HuH-7 (cell line): ENCODE results near the gene GSTP1.
A peak's percentile ranks its signal among the peaks of the same experiment; 100 is the strongest.
"Not testable (repeated sequence)": the region's sequence is repeated elsewhere in the genome, so short reads cannot be mapped to it uniquely, and the experiment has no call there.

Experiments
- DNase-seq: peaks from one replicate; pipeline ENCODE4 v3.0.0; 2011; ENCODE audit warnings: low spot score

The GSTP1 gene

DNA sequence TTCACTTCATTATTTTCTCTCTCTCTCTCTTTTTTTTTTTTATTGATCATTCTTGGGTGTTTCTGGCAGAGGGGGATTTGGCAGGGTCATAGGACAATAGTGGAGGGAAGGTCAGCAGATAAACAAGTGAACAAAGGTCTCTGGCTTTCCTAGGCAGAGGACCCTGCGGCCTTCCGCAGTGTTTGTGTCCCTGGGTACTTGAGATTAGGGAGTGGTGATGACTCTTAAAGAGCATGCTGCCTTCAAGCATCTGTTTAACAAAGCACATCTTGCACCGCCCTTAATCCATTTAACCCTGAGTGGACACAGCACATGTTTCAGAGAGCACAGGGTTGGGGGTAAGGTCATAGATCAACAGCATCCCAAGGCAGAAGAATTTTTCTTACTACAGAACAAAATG, 13.8 kb downstream of the GSTP1 start:
- DNase-seq = not testable (repeated sequence)

DNA sequence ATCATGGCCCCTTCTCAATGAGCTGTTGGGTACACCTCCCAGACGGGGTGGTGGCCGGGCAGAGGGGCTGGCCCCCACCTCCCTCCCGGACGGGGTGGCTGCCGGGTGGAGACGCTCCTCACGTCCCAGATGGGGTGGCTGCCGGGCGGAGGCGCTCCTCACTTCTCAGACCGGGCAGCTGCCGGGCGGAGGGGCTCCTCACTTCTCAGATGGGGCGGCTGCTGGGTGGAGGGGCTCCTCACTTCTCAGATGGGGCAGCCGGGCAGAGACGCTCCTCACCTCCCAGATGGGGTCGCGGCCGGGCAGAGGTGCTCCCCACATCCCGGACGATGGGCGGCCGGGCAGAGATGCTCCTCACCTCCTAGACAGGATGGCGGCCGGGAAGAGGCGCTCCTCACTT, 14.4 kb downstream of the GSTP1 start:
- DNase-seq = not testable (repeated sequence)

DNA sequence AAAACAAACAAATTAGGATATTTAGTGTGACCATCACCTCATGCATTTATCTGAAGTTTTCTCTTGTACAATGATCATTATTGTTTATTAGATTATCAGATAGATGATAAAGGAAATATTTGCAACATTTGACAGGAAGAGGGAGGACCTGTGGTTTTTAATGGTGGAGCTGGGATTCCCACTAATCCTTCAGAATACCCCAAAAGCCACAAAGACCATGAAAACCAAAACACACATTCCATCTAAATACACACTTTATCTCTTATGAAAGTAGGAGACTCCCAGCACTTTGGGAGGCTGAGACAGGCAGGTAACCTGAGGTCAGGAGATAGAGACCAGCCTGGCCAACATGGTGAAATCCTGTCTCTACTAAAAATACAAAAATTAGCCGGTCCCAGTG, 15.5 kb downstream of the GSTP1 start:
- no peak for DNase-seq

DNA sequence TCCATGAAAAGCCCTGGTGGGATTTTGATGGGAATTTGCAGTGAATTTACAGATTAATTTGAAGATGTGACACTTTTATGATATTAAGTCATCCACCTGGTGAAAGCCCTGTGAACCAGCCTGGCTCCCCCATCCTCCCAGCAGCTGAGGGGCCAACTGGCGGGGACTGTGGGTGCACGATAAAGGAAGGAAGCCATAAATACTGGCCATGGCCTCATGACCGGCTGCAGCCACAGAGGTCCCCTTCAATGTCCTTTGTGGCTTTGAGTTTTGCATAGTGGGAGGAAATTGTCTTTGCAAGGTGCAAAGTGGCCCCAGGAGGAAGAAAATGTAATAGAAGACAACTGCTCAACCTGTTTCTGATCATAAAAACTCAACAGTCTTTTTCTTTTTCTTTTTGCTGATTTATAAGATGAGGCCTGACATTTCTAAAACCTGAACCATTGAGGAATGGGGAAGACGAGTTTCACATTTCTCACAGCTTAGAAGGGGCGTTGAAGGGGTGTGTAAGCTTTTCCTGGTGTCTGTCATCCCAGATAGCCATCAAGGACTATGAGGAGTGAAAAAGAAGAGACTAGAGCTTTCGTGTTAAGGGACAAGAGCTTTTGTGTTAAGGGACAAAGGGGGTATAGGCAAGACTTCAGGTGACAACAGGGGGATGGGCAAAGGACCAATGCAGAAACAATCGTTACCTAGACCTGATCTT, 16.9 kb downstream of the GSTP1 start:
- DNase-seq = no peak

DNA sequence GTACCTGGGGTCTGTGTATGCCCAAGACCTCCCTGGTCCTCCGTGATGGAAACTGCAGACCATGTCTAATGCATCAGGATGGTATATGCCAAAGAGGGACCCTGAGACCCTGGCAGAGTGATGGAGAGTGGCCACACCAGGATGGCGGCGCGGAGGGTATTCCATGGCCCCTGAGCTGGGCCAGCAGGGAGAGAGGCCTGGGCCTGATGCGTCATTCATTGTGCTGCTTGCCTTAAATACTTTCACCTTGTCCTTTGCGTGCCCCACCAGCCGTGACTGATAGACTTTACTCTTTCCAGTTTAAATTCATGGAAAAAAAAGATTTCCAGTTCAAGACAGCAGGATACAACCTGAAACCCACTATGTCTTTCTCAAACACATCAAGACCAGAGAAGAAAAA, 17.5 kb downstream of the GSTP1 start:
- DNase-seq = no peak

DNA sequence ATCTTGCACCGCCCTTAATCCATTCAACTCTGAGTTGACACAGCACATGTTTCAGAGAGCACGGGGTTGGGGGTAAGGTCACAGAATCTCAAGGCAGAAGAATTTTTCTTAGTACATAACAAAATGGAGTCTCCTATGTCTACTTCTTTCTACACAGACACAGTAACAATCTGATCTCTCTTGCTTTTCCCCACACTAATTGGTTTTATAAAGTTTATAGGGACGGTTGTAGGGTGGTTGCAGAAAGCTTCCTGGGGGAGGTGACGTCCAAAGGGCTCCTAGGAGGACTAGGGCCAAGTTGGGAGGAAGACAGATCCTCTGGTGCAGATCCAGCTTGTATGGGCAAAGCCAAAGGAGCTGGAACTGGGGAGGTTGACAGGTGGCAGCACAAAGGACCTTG, 20.5 kb downstream of the GSTP1 start:
- DNase-seq = not testable (repeated sequence)

DNA sequence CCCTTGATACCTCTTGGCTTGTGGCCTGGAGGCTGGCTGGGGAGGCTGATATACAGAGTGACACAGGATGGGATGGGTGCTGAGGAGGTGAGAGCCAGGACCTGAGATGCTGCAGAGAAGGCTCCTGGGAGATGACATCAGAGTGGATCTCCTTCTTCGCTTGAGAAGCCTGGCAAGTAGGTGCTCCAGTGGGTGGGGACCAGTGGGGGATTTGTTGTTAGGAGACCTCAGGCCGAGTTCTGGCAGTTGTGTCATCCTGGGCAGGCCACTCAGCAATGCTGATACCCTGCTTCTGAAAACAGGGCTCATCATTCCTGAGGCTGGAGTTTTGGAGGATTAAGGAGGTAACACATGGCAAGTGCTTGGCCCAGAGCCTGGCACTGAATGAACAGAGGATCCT, 21.2 kb downstream of the GSTP1 start:
- DNase-seq = no peak

DNA sequence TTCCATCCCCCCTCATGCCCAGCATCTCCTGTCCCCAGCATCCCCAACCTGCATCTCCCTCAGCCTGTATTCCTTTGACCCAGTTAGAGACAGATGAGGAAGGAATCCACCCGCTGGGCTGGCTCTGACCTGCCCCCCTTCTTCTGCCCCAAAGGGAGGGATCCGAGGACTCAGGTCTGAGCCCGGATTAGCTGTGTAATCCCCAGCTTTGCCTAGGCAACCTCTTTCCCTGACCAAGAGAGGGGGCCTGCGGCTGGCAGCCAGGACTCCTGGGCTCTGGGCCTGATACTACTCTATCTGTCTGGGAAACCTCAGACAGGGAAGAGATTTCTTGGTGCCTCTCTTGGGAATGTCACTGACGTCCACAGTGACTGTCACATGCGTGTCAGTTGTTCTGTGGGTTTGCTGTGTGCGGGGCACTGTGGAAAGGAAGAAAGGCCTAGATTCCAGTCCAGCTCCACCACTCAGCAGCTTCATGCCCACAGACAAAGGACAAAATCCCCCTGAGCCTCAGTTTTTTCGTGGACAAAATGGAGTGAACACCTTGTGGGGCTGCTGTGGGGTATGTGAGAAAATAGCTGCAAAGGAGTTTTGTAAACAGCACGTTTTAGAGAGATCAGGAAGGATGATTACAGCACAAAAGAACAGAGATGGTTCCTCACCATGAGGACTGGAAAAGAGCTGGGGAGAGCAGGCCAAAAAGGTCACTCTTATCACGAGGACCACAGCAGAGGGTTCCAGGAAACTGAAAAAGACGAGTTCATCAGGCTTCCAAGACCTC, 21.8 kb downstream of the GSTP1 start:
- DNase-seq = no peak

DNA sequence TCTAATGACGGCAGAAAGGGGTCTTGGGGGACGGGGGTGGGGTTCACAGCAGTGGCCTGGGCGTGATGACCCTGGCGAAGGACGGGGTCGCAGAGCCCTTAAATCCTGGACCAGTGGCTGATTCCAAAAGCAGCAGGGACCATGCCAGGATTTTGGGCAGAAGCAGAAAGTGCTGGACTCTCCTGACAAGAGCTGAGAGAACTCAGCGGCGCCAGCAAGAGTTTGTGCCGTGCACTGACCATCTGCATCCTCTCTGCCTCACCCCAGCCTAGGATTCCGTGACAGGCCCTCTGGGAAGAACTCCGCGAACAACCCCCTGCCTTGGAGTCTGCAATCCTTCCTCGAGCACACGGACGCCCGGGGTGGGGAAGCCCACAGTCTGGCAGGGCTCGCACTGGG, 22.5 kb downstream of the GSTP1 start:
- DNase-seq = peak; percentile 87

DNA sequence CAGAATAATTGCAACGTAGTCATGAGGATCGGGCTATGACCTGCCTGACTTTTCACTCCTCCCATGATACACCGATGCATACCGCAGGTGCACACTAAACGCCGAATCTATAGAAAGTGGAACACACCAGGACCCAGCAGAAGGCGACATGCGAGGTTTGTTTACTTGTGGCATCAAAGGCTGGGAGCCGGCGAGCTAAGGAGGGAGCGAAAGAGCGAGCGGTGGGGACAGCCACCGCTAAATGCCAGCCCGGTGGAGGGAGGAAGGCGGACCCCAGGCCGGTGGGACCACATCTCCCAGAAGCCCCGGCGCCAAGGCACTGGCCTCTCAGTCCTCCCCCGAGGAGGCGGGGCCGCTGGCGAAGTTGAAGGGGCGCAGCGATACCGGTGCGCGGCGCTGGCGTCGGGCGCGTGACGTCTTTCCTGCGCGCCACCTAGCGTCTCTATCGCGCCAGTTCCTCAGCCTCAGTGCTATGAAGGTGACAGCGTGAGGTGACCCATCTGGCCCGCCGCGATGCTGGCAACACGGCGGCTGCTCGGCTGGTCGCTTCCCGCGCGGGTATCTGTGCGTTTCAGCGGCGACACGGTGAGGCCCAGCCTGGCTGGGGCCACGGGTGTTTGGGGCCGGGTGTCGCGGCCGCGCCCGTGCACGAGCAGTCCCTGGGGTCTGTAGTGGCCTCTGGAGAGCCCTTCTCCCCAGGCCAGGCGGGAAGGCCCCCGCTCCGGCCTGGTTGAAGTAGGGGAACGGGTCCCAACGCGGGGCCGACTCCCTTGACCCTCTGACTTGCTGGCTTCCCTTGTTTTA, 23.1 kb downstream of the GSTP1 start, which contains the start of gene NDUFV1:
TSS of gene NDUFV1 (plus strand) at position 445 of the 804 bp plus-strand sequence. CDS start at position 514, 69 bp downstream.
- DNase-seq = peak; percentile 100

DNA sequence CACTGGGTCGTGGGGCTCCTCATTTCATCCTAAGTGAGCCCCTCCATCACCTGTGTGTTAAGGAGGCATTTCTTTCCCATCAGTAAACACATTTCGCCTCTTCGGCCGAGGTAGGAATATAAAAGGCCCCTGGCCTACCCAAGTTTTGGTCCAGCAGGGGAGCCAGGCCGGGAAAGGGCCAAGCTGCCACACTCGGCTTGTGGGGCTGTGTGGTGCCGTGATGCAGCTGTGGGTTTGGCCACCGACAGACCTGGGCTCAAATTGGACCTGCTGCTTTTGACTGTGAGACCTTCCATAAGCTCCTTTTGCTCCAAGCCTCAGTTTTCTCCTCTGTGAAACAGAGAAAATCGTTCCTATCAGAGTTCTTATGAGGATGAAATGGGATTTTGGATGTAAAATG, 23.9 kb downstream of the GSTP1 start:
- DNase-seq = no peak

DNA sequence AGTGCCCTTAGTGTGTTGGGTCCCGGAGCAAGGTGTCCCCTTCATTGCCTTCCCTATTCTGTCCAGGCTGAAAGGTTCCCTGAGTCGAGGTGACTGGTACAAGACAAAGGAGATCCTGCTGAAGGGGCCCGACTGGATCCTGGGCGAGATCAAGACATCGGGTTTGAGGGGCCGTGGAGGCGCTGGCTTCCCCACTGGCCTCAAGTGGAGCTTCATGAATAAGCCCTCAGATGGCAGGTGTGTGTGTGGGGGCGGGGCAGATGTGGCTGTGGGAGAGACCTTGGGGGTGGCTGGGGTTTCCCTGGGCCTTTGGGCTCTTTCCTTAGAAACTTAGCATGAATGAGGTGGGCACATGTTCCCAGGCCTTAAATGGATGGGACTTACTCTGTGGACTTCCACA, 24.9 kb downstream of the GSTP1 start:
- no peak for DNase-seq

DNA sequence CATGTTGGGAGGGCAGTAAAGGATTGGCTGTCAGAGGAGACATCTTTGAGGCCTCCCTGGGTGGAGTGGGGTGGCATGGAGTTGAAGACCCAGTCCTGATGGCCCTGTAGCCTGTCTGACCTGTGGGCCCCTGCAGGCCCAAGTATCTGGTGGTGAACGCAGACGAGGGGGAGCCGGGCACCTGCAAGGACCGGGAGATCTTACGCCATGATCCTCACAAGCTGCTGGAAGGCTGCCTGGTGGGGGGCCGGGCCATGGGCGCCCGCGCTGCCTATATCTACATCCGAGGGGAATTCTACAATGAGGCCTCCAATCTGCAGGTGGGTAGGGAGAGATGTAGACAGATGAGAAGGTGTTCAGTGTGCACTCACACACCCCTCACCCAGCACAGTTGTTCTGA, 25.7 kb downstream of the GSTP1 start:
- DNase-seq = no peak

DNA sequence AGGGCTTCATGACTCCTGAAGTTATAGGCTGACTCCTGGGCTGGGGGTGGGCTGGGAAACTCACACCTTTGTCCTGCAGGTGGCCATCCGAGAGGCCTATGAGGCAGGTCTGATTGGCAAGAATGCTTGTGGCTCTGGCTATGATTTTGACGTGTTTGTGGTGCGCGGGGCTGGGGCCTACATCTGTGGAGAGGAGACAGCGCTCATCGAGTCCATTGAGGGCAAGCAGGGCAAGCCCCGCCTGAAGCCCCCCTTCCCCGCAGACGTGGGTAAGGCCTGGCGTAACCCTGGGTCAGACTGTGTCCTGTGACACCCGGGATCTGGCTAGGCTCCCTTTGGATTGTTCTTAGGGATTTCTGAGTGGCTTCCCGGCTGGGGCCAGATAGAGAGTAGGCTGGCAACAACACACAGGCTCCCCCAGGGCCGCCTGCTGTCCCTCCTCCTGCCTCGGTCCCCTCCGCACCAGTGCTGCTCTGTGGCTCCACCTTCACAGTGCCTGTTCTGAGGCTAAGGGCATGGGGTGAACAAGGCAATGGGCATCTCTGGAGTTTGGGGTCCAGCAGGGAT, 26.8 kb downstream of the GSTP1 start:
- DNase-seq = no peak

DNA sequence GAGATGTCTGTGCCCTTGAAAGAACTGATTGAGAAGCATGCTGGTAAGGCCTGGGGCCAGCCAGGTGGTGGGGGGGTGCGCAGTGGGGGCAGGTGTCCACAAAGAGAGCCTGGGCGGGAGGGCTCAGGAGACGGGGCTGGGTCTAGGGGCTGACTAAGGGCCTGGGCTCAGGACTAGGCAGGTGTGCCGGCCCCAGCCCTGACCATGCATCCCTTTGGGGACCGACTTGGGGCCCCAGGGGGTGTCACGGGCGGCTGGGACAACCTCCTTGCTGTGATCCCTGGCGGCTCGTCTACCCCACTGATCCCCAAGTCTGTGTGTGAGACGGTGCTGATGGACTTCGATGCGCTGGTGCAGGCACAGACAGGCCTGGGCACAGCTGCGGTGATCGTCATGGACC, 27.6 kb downstream of the GSTP1 start:
- DNase-seq = no peak

DNA sequence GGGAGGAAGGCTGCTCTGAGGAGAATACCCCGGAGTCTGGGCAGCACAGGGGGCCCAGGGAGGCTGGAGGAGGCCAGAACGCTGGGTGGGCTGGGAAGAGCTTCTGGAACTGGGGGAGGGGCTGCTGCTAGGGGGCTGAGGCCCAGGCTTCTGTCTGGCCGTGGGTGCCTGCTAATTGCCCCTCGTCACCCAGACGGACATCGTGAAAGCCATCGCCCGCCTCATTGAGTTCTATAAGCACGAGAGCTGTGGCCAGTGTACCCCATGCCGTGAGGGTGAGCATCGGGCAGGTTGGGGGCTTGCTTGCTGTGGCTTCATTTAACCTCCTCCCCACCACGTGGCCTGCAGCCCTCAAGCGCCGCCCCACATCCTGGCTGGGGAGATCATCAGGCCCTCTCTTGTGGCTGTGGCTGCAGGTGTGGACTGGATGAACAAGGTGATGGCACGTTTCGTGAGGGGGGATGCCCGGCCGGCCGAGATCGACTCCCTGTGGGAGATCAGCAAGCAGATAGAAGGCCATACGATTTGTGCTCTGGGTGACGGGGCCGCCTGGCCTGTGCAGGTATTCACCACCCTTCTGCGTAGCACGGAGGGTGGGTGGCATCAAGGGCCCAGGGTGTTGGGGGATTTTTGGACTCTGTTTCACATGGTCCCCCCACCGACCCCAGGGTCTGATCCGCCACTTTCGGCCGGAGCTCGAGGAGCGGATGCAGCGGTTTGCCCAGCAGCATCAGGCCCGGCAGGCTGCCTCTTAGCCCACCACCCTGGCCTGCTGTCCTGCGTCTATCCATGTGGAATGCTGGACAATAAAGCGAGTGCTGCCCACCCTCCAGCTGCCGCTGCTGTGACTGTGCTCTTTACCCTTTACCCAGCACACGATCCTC, 28.3 kb downstream of the GSTP1 start:
- DNase-seq = no peak

DNA sequence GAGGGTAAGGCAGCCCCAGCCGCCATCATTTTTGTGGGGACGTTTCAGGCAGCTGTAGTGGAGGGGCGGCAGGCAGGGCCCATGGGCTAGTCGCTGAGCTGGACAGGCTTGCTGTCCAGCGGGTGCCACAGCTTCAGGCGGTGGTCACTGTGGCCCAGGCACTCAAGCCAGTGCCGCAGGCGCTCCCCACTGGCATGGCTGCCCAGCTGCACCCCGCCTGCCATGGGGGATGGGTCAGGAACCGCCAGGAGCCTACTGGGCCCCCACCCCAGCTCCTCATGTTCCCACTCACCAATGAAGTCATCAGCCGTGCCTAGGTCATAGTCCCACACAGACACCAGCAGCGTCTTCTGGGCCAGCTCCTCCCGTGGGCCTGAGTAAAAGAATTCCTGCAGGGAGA, 29.1 kb downstream of the GSTP1 start:
- no peak for DNase-seq

DNA sequence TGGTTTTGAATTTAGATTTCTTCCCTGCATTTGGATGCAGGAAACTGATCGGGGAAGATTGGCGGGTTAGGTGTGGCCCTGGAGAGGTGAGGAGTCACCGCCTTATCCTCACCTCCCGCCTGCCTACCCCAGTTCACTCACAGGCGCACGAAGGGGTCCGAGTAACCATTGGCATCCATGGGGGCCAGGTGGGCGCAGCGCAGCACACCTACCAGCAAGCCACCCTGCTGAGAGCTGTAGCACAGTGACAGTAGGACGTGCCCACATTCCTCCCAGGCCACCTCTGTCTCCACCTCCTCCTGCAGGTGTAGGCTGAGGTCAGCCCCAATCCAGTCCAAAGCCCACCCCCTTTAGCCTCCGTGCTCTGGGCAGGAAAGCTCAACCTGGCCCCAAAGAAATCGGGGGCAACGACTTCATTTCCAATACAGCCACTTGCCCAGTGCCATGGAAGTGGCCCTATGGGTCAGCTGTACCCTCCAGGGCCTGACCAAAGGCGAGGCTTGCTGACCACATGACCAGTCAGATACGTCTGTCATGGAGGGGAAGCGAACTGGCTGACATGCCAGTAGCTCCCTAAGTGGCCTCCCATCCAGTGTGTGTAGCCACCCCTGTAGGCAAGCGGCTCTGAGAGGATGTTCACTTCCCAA, 29.8 kb downstream of the GSTP1 start:
- no peak for DNase-seq

DNA sequence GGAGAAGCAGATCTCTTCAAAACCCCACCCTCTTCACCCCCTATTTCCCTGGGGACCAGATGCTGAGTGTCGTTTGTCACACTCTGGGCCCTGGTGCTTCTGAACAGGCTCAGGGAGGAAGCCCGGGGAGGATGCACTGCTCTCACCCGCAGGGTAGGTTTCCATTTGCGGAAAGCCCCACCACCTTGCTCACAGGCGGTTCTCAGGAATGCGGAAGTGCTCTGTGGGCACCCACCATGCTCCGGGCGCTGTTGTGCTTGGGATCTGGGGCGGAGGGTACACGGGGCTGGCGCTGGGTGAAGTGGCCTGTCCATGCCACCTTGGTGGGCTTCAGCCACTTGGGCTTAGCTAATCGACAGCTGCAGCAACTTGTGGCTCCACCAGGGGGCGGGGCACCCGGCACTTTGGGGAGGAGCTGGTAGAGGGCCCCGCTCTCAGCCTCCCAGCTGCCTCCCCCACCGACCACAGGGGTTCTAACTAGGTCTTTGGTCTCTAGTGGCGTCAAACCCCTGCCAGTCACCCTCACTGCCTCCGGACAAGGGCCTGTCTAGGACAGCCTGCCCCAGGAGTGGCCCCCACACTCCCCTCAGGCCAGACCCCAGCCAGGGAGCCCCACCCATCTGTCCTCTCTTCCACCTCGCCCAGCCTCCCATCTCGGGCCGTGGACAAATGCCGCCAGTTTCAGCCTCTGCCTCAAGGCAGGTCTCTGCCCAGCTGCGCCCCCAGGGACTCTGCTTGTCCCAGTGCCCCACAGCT, 30.5 kb downstream of the GSTP1 start:
- DNase-seq = peak; percentile 99
